Suprapubic skin (tissue), 4 donors: ENCODE data around the gene HHAT. TPM values are rescaled to one million over a fixed set of nuclear protein-coding genes. Genes with fewer than 3 reads are reported as not detected.
"Not testable (repeated sequence)": the region's sequence is repeated elsewhere in the genome, so short reads cannot be mapped to it uniquely, and the experiment has no call there.

Experiments used
- DNase-seq, 2 donors: peaks; one replicate each; pipeline ENCODE4 v3.0.0-alpha.2; 2019; ENCODE audit warnings: low spot score in 2 of 2
- H3K27ac ChIP-seq: fragments of 200-600 bp; sonication (generic); one replicate; pipeline ENCODE4 v1.5.1; 2019
- H3K27me3 ChIP-seq: fragments of 200-600 bp; sonication (generic); one replicate; pipeline ENCODE4 v1.5.1; 2019
- H3K36me3 ChIP-seq: fragments of 200-600 bp; sonication (generic); one replicate; pipeline ENCODE4 v1.5.1; 2019
- H3K4me1 ChIP-seq: fragments of 200-600 bp; sonication (generic); one replicate; pipeline ENCODE4 v1.5.1; 2019
- H3K4me3 ChIP-seq: fragments of 200-600 bp; sonication (generic); one replicate; pipeline ENCODE4 v1.5.1; 2019; ENCODE audit warnings: mild to moderate bottlenecking
- H3K9me3 ChIP-seq: fragments of 200-600 bp; sonication (generic); one replicate; pipeline ENCODE4 v1.5.1; 2019
- CTCF ChIP-seq, 2 donors: fragments of 200-600 bp in 1 of 2; fragments of 450-650 bp in 1 of 2; sonication (generic) in 1 of 2; IDR thresholded peaks; one replicate each; pipeline ENCODE4 v1.5.1; 2016 to 2019; ENCODE audit warnings: antibody characterized with exemption in 2 of 2, mild to moderate bottlenecking in 1 of 2, moderate library complexity in 1 of 2
- EP300 ChIP-seq: sonication (generic); formaldehyde crosslinking; IDR thresholded peaks from one replicate; pipeline ENCODE4 v1.6.1; 2017; ENCODE audit warnings: antibody characterized with exemption
- POLR2A ChIP-seq, 2 donors: fragments of 450-650 bp; IDR thresholded peaks; one replicate each; pipeline ENCODE4 v1.6.1; 2017; ENCODE audit warnings: antibody characterized with exemption in 2 of 2, mild to moderate bottlenecking in 2 of 2, moderate library complexity in 2 of 2
- POLR2AphosphoS5 ChIP-seq, 3 donors: sonication (generic); formaldehyde crosslinking; IDR thresholded peaks; one replicate each; pipeline ENCODE4 v1.6.1; 2017; ENCODE audit warnings: antibody characterized with exemption in 3 of 3
- WGBS: methylation state at CpG from one replicate; pipeline ENCODE4 v1.1.5; 2018; 5-methylcytosine and 5-hydroxymethylcytosine counted together
- total RNA-seq, 4 donors: library from RNA; depleted of rRNA; stranded (reverse); fragments of >200 nt; gene quantifications; one replicate each; pipeline ENCODE4 v1.1.0, GENCODE V29; 2016

The HHAT gene
- total RNA-seq, 4 donors from 2014 or later = 4.1 to 20.0 (median 9.3) TPM

GRCh38 chr1:210342986-210343780, 14.5 kb downstream of the HHAT start:
- TF ChIP-seq POLR2A (IDR thresholded peaks at IDR 0.05) (no peak), EP300 (no peak), POLR2AphosphoS5 (IDR thresholded peaks at IDR 0.05) (no peak), CTCF (IDR thresholded peaks at IDR 0.05) (no peak)
- H3K4me3 ChIP-seq = peak overlapping the region; percentile 36
- DNase-seq = no peak

GRCh38 chr1:210344706-210345105, 16.0 kb downstream of the HHAT start:
- Histone ChIP-seq H3K4me3 (no peak overlapping the region), H3K9me3 (no peaks in the 10 kb centered on the region), H3K27me3 (no peaks in the 10 kb centered on the region), H3K36me3 (no peaks in the 10 kb centered on the region), H3K27ac (no peak overlapping the region), H3K4me1 (peaks cover 6% of the 10 kb centered on the region)
- no peak for TF ChIP-seq EP300
- TF ChIP-seq CTCF (IDR thresholded peaks at IDR 0.05) = no peak
- no peak for TF ChIP-seq POLR2AphosphoS5 (IDR thresholded peaks at IDR 0.05)
- TF ChIP-seq POLR2A (IDR thresholded peaks at IDR 0.05) = no peak
- no peak for DNase-seq
- 64% methylated on average over 8 of the region's 9 CpGs for WGBS

More at GRCh38 chr1:210342986-210343780, 14.5 kb downstream of the HHAT start:
- Histone ChIP-seq H3K4me1 (peaks cover 6% of the 10 kb centered on the region), H3K36me3 (no peaks in the 10 kb centered on the region), H3K9me3 (no peaks in the 10 kb centered on the region), H3K27me3 (no peaks in the 10 kb centered on the region), H3K27ac (no peak overlapping the region)
- WGBS = 48% methylated on average over 14 of the region's 14 CpGs

GRCh38 chr1:210347112-210347511, 18.4 kb downstream of the HHAT start:
- Histone ChIP-seq H3K4me1 (peaks cover 6% of the 10 kb centered on the region), H3K36me3 (no peaks in the 10 kb centered on the region), H3K27ac (no peak overlapping the region), H3K4me3 (no peak overlapping the region), H3K27me3 (no peaks in the 10 kb centered on the region), H3K9me3 (no peaks in the 10 kb centered on the region)
- DNase-seq = no peak
- 96% methylated on average over 1 of the region's 1 CpG for WGBS
- no peak for TF ChIP-seq EP300
- TF ChIP-seq POLR2A (IDR thresholded peaks at IDR 0.05) = no peak
- no peak for TF ChIP-seq POLR2AphosphoS5 (IDR thresholded peaks at IDR 0.05)
- no peak for TF ChIP-seq CTCF (IDR thresholded peaks at IDR 0.05)

GRCh38 chr1:210351496-210351895, 22.8 kb downstream of the HHAT start:
- Histone ChIP-seq H3K9me3 (no peaks in the 10 kb centered on the region), H3K27ac (no peak overlapping the region), H3K4me1 (no peaks in the 10 kb centered on the region), H3K27me3 (no peaks in the 10 kb centered on the region), H3K36me3 (no peaks in the 10 kb centered on the region), H3K4me3 (no peak overlapping the region)
- 72% methylated on average over 3 of the region's 3 CpGs for WGBS
- no peak for TF ChIP-seq POLR2A (IDR thresholded peaks at IDR 0.05)
- TF ChIP-seq EP300 = no peak
- TF ChIP-seq POLR2AphosphoS5 (IDR thresholded peaks at IDR 0.05) = no peak
- TF ChIP-seq CTCF (IDR thresholded peaks at IDR 0.05) = no peak
- DNase-seq = no peak

GRCh38 chr1:210352575-210352974, 23.9 kb downstream of the HHAT start:
- H3K9me3 ChIP-seq = no peaks in the 10 kb centered on the region
- H3K27me3 ChIP-seq = no peaks in the 10 kb centered on the region
- DNase-seq = no peak
- TF ChIP-seq POLR2AphosphoS5 (IDR thresholded peaks at IDR 0.05) = no peak
- H3K27ac ChIP-seq = no peak overlapping the region
- no peaks in the 10 kb centered on the region for H3K4me1 ChIP-seq
- WGBS = 88% methylated on average over 4 of the region's 4 CpGs
- no peak overlapping the region for H3K4me3 ChIP-seq
- no peaks in the 10 kb centered on the region for H3K36me3 ChIP-seq

GRCh38 chr1:210354305-210354704, 25.6 kb downstream of the HHAT start:
- H3K9me3 ChIP-seq, H3K27ac ChIP-seq, H3K27me3 ChIP-seq, H3K4me3 ChIP-seq, H3K4me1 ChIP-seq, H3K36me3 ChIP-seq, DNase-seq: not testable (repeated sequence)
- WGBS = 97% methylated on average over 3 of the region's 3 CpGs
